Spleen (tissue), 11 donors: ENCODE results near the gene TLR4. TPM values are rescaled to one million over a fixed set of nuclear protein-coding genes. Genes with fewer than 3 reads are reported as not detected.

ENCODE experiments used
- DNase-seq: peaks from one replicate; pipeline ENCODE4 v3.0.0-alpha.2; 2020
- H3K27ac ChIP-seq, 8 donors: fragments of 200-600 bp; sonication (generic) in 7 of 8; 1 replicate in 4 of 8; 2 replicates in 4 of 8; pipeline versions ENCODE4 v1.5.0 to v1.8.0; 2016 to 2021; ENCODE audit warnings: inconsistent platforms in 4 of 8, mild to moderate bottlenecking in 4 of 8, moderate library complexity in 1 of 8
- H3K27me3 ChIP-seq, 7 donors: fragments of 200-600 bp; sonication (generic) in 6 of 7; replicated peaks in 1 of 7; 1 replicate in 4 of 7; 2 replicates in 3 of 7; pipeline versions ENCODE4 v1.5.0 to v1.8.0; 2016 to 2021; ENCODE audit warnings: inconsistent platforms in 3 of 7, mild to moderate bottlenecking in 1 of 7
- H3K36me3 ChIP-seq, 6 donors: fragments of 200-600 bp; sonication (generic) in 5 of 6; 1 replicate in 4 of 6; 2 replicates in 2 of 6; pipeline versions ENCODE4 v1.5.0 to v1.8.0; 2016 to 2021; ENCODE audit warnings: inconsistent platforms in 2 of 6
- H3K4me1 ChIP-seq, 6 donors: fragments of 200-600 bp; sonication (generic) in 5 of 6; 1 replicate in 3 of 6; 2 replicates in 3 of 6; pipeline versions ENCODE4 v1.5.0 to v1.8.0; 2016 to 2021; ENCODE audit warnings: inconsistent platforms in 3 of 6
- H3K4me3 ChIP-seq, 8 donors: fragments of 200-600 bp; sonication (generic) in 7 of 8; 1 replicate in 4 of 8; 2 replicates in 4 of 8; pipeline versions ENCODE4 v1.5.0 to v1.8.0; 2016 to 2021; ENCODE audit warnings: inconsistent platforms in 4 of 8, mild to moderate bottlenecking in 4 of 8, moderate library complexity in 2 of 8
- H3K9me3 ChIP-seq, 8 donors: fragments of 200-600 bp; sonication (generic) in 7 of 8; 1 replicate in 4 of 8; 2 replicates in 4 of 8; pipeline versions ENCODE4 v1.5.0 to v1.8.0; 2016 to 2021; ENCODE audit warnings: inconsistent platforms in 4 of 8
- CTCF ChIP-seq, 11 experiments: fragments of 200-600 bp in 7 of 11; fragments of 450-650 bp in 4 of 11; sonication (generic) in 4 of 11; IDR thresholded peaks in 8 of 11; conservative IDR thresholded peaks in 3 of 11; 1 replicate in 7 of 11; 2 replicates in 4 of 11; pipeline versions ENCODE4 v1.4.0 to v1.8.0; 2016 to 2021; ENCODE audit warnings: antibody characterized with exemption in 11 of 11, inconsistent platforms in 4 of 11, mild to moderate bottlenecking in 1 of 11
- POLR2A ChIP-seq, 3 donors: fragments of 450-650 bp; IDR thresholded peaks; one replicate each; pipeline ENCODE4 v1.5.1; 2017; ENCODE audit warnings: antibody characterized with exemption in 3 of 3, mild to moderate bottlenecking in 1 of 3
- POLR2AphosphoS5 ChIP-seq, 3 donors: sonication (generic); formaldehyde crosslinking; IDR thresholded peaks; one replicate each; pipeline ENCODE4 v1.5.1; 2017; ENCODE audit warnings: antibody characterized with exemption in 3 of 3
- WGBS, 5 donors: extraction: QIAGEN DNeasy Blood & Tissue Kit in 3 of 5; methylation state at CpG; one replicate each; pipeline versions ENCODE4 v1.1.5 to v1.1.7; 2013 to 2018; 5-methylcytosine and 5-hydroxymethylcytosine counted together
- intact Hi-C: fragments of 100-400 bp; cut with DNase I; formaldehyde crosslinking; loops from one replicate; pipeline ENCODE4 v1.15.0; 2023; ENCODE audit warnings: low total_unique reads
- polyA plus RNA-seq, 3 donors: library from polyadenylated mRNA; stranded (reverse); fragments of 200-250 nt; gene quantifications; one replicate each; pipeline ENCODE4 v1.2.1, GENCODE V29; 2013
- total RNA-seq, 7 donors: library from RNA; depleted of rRNA in 3 of 7; stranded (reverse); fragments of >200 nt in 3 of 7; fragmentation: NEBNext Ultra II Directional in 4 of 7; extraction: Animal tissue kit (Norgen Biotek cat#: 25700) in 4 of 7; gene quantifications; one replicate each; pipeline versions ENCODE4 v1.1.0 to v1.2.1, GENCODE V29; 2016 to 2021
- donor health status: healthy with polysubstance abuse.
- donor health status: DM: no; HTN: no; CAD: no; lungs with moderate emphysema.
- donor health status: DM: no; HTN: no; CAD: no.
- donor health status: Bipolar disorder and iron deficiency.
- donor health status: healthy.
- donor health status: DM: no; HTN: no; CAD: no.
- donor health status: DM: yes; HTN: yes; CAD: no.

TLR4 gene
- total and polyA plus RNA-seq, 10 donors = 6.3 to 216 (median 104) TPM

- peak overlapping the region; percentile 64 to 93 (median 92) for H3K27ac ChIP-seq
- peaks cover 0 to 14% (median 2%) of the 10 kb centered on the region in 6 donors for H3K36me3 ChIP-seq
- intact Hi-C loops = no loop called here
- H3K9me3 ChIP-seq = peaks cover 0 to 1% (median 0%) of the 10 kb centered on the region in 8 donors
- no peak for TF ChIP-seq POLR2AphosphoS5 (IDR thresholded peaks at IDR 0.05)
- no peak for TF ChIP-seq CTCF (IDR thresholded peaks at IDR 0.05 in 8 of 11, conservative IDR thresholded peaks at IDR 0.05 in 3 of 11)
- no peak for TF ChIP-seq POLR2A (IDR thresholded peaks at IDR 0.05)
- peaks cover 0 to 53% (median 25%) of the 10 kb centered on the region in 6 donors for H3K4me1 ChIP-seq
- no peak for DNase-seq
- peak overlapping the region in 7 of 8 donors; percentile 45 to 72 (median 55) for H3K4me3 ChIP-seq
- no peaks in the 10 kb centered on the region for H3K27me3 ChIP-seq
- WGBS, 5 donors = 66 to 85% (median 76%) methylated on average over 3 of the region's 3 CpGs
Observed at GRCh38 chr9:117703537-117703936, 666 bp upstream of the TLR4 start.

- intact Hi-C loops = no loop called here
- no peaks in the 10 kb centered on the region for H3K9me3 ChIP-seq
- peaks cover 0 to 25% (median 9%) of the 10 kb centered on the region in 6 donors for H3K36me3 ChIP-seq
- TF ChIP-seq CTCF (IDR thresholded peaks at IDR 0.05 in 8 of 11, conservative IDR thresholded peaks at IDR 0.05 in 3 of 11) (no peak), POLR2A (IDR thresholded peaks at IDR 0.05) (no peak), POLR2AphosphoS5 (IDR thresholded peaks at IDR 0.05) (no peak)
- DNase-seq = no peak
- H3K27me3 ChIP-seq = no peaks in the 10 kb centered on the region
- peaks cover 0 to 64% (median 29%) of the 10 kb centered on the region in 6 donors for H3K4me1 ChIP-seq
- H3K4me3 ChIP-seq = peak overlapping the region; percentile 8 to 72 (median 54)
- WGBS, 5 donors = 42 to 57% (median 48%) methylated on average over 1 of the region's 1 CpG
- peak overlapping the region; percentile 64 to 93 (median 92) for H3K27ac ChIP-seq
Observed at GRCh38 chr9:117704597-117704996, 394 bp downstream of the TLR4 start.

GRCh38 chr9:117705386-117705785 lies 1.2 kb downstream of the TLR4 start:
- WGBS, 5 donors = 28 to 52% (median 37%) methylated on average over 2 of the region's 2 CpGs
- H3K27ac ChIP-seq = peak overlapping the region; percentile 64 to 93 (median 92)
- peaks cover 0 to 33% (median 9%) of the 10 kb centered on the region in 6 donors for H3K36me3 ChIP-seq

More at GRCh38 chr9:117705386-117705785, 1.2 kb downstream of the TLR4 start:
- H3K4me3 ChIP-seq = peak overlapping the region; percentile 8 to 72 (median 54)
- intact Hi-C loops = no loop called here
- H3K9me3 ChIP-seq = no peaks in the 10 kb centered on the region
- TF ChIP-seq CTCF (IDR thresholded peaks at IDR 0.05 in 8 of 11, conservative IDR thresholded peaks at IDR 0.05 in 3 of 11) (no peak), POLR2A (IDR thresholded peaks at IDR 0.05) (no peak), POLR2AphosphoS5 (IDR thresholded peaks at IDR 0.05) (peak in 1 of 3 donors; percentile 35)
- H3K4me1 ChIP-seq = peaks cover 0 to 72% (median 30%) of the 10 kb centered on the region in 6 donors
- DNase-seq = no peak
- no peaks in the 10 kb centered on the region for H3K27me3 ChIP-seq
